Measurements from ENCODE around the gene MDC1.

MDC1 gene

GRCh38 chr6:30657454-30657853 is 59.6 kb downstream of the MDC1 start:
- Mint-ChIP-seq H3K4me3 (peak overlapping the region; percentile 12), H3K27me3 (ENCODE audit: low read depth, poor library complexity) (no peaks in the 10 kb centered on the region), H3K9me3 (no peaks in the 10 kb centered on the region), H3K27ac (peak overlapping the region; percentile 52), H3K36me3 (ENCODE audit: low read depth) (peaks cover 71% of the 10 kb centered on the region), H3K4me1 (peaks cover 12% of the 10 kb centered on the region)
- TF ChIP-seq CTCF (IDR thresholded peaks at IDR 0.05): no peak
- DNase-seq: no peak

GRCh38 chr6:30656513-30656912 is 60.6 kb downstream of the MDC1 start:
- peaks cover 69% of the 10 kb centered on the region for H3K36me3 Mint-ChIP-seq (ENCODE audit: low read depth)
- peaks cover 12% of the 10 kb centered on the region for H3K4me1 Mint-ChIP-seq

GRCh38 chr6:30655743-30656094 is 61.4 kb downstream of the MDC1 start:
- Mint-ChIP-seq H3K27ac (no peak overlapping the region), H3K9me3 (no peaks in the 10 kb centered on the region), H3K4me3 (no peak overlapping the region), H3K4me1 (peaks cover 12% of the 10 kb centered on the region), H3K36me3 (ENCODE audit: low read depth) (peaks cover 72% of the 10 kb centered on the region), H3K27me3 (ENCODE audit: low read depth, poor library complexity) (no peaks in the 10 kb centered on the region)
- TF ChIP-seq CTCF (IDR thresholded peaks at IDR 0.05): no peak
- no peak for DNase-seq

More at GRCh38 chr6:30656513-30656912, 60.6 kb downstream of the MDC1 start:
- Mint-ChIP-seq H3K4me3 (no peak overlapping the region), H3K27me3 (ENCODE audit: low read depth, poor library complexity) (no peaks in the 10 kb centered on the region), H3K9me3 (no peaks in the 10 kb centered on the region), H3K27ac (no peak overlapping the region)
- DNase-seq: no peak
- TF ChIP-seq CTCF (IDR thresholded peaks at IDR 0.05): no peak

- H3K36me3 Mint-ChIP-seq (ENCODE audit: low read depth): peaks cover 69% of the 10 kb centered on the region
- no peak for DNase-seq
- H3K9me3 Mint-ChIP-seq: no peaks in the 10 kb centered on the region
- no peak for TF ChIP-seq CTCF (IDR thresholded peaks at IDR 0.05)
- H3K27ac Mint-ChIP-seq: peak overlapping the region; percentile 79
- H3K4me1 Mint-ChIP-seq: peaks cover 12% of the 10 kb centered on the region
- no peak overlapping the region for H3K4me3 Mint-ChIP-seq
- H3K27me3 Mint-ChIP-seq (ENCODE audit: low read depth, poor library complexity): no peaks in the 10 kb centered on the region
Measured at GRCh38 chr6:30654798-30655742, 62.0 kb downstream of the MDC1 start.

- Mint-ChIP-seq H3K9me3 (no peaks in the 10 kb centered on the region), H3K36me3 (ENCODE audit: low read depth) (peaks cover 42% of the 10 kb centered on the region), H3K4me3 (no peak overlapping the region), H3K27me3 (ENCODE audit: low read depth, poor library complexity) (no peaks in the 10 kb centered on the region), H3K4me1 (peaks cover 19% of the 10 kb centered on the region), H3K27ac (no peak overlapping the region)
- DNase-seq: no peak
- TF ChIP-seq CTCF (IDR thresholded peaks at IDR 0.05): no peak
Measured at GRCh38 chr6:30651143-30651542, 65.9 kb downstream of the MDC1 start.

Measured in nephron progenitor cell (in vitro differentiated cells).